ENCODE measurements around the gene PHLDA1. TPM values are rescaled to one million over a fixed set of nuclear protein-coding genes. Genes with fewer than 3 reads are reported as not detected.

The PHLDA1 gene
- total and polyA plus RNA-seq, 4 donors = 9.0 to 26.9 (median 21.3) TPM

DNA sequence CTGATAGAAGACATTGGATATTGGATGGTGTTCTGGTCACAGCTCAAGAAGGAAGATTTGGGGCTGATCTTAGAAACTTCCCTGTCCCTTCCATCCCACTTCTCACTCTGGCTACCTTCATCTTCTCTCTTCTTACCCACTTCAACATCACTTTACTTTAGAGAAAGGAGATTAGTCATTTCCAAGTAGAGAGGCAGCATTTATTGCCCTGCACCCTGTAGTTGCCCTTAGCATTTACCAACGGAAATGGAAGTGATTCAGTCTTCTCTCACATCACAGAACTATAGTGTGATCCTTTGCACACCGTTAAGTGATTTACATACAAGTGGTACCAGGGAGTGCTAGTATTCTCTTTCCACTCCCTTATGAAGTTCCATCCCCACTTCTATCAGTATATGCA is 52.4 kb downstream of the PHLDA1 start:
- DNase-seq = no peak
- Histone ChIP-seq H3K27ac (ENCODE audit: low read depth in 1 of 2, low read length in 2 of 2) (peak overlapping the region; percentile 87 to 90), H3K4me1 (ENCODE audit: control insufficient read depth in 1 of 2, insufficient read depth in 2 of 2, low read length in 2 of 2) (peaks cover 7 to 10% of the 10 kb centered on the region in 2 donors), H3K27me3 (ENCODE audit: control insufficient read depth in 1 of 2, insufficient read depth in 2 of 2, low read length in 1 of 2) (no peaks in the 10 kb centered on the region), H3K4me3 (ENCODE audit: low read length in 2 of 2) (no peak overlapping the region), H3K36me3 (ENCODE audit: control insufficient read depth in 1 of 2, insufficient read depth in 2 of 2, low read length in 1 of 2) (no peaks in the 10 kb centered on the region), H3K9me3 (ENCODE audit: control insufficient read depth, low read length) (no peaks in the 10 kb centered on the region)
- WGBS, 2 donors = 80 to 85% methylated on average over 2 of the region's 2 CpGs
- intact Hi-C loops (cut with DNase I) = loop anchor here (5.0 to 10.0 kb wide), 2 partner anchors 53 to 164 kb away; partner anchors contain the start of gene PHLDA1 (in 2 of the 2)
- ATAC-seq (ENCODE audit: low FRiP score) = no peak

DNA sequence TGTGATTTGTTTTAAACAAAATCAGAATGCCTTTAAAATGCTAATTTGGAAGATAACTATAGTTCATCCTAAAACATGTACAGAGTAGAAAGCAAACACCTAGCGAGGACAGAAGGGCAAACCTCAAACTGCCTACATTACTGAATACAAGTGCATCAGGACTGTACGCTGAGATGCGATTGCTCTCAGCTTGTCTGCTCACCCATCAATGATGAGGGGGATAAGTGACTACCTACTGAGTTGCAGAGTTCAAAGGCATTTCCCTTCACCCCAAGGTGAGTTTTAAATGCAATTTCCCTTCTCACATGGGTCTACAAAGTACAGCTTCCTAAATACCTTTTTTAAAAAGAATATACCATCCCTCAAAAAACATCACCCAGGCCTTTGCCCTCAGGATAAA is 52.9 kb downstream of the PHLDA1 start:
- no peak for DNase-seq
- H3K4me1 ChIP-seq (ENCODE audit: control insufficient read depth in 1 of 2, insufficient read depth in 2 of 2, low read length in 2 of 2) = peaks cover 7 to 10% of the 10 kb centered on the region in 2 donors
- no peak overlapping the region for H3K4me3 ChIP-seq (ENCODE audit: low read length in 2 of 2)
- no peaks in the 10 kb centered on the region for H3K9me3 ChIP-seq (ENCODE audit: control insufficient read depth, low read length)
- intact Hi-C loops (cut with DNase I) = loop anchor here (5.0 to 10.0 kb wide), 2 partner anchors 54 to 164 kb away; partner anchors contain the start of gene PHLDA1 (in 2 of the 2)
- H3K27ac ChIP-seq (ENCODE audit: low read depth in 1 of 2, low read length in 2 of 2) = peak overlapping the region; percentile 87 to 90
- 95 to 96% methylated on average over 3 of the region's 3 CpGs for WGBS, 2 donors
- no peak for ATAC-seq (ENCODE audit: low FRiP score)
- no peaks in the 10 kb centered on the region for H3K27me3 ChIP-seq (ENCODE audit: control insufficient read depth in 1 of 2, insufficient read depth in 2 of 2, low read length in 1 of 2)
- no peaks in the 10 kb centered on the region for H3K36me3 ChIP-seq (ENCODE audit: control insufficient read depth in 1 of 2, insufficient read depth in 2 of 2, low read length in 1 of 2)

DNA sequence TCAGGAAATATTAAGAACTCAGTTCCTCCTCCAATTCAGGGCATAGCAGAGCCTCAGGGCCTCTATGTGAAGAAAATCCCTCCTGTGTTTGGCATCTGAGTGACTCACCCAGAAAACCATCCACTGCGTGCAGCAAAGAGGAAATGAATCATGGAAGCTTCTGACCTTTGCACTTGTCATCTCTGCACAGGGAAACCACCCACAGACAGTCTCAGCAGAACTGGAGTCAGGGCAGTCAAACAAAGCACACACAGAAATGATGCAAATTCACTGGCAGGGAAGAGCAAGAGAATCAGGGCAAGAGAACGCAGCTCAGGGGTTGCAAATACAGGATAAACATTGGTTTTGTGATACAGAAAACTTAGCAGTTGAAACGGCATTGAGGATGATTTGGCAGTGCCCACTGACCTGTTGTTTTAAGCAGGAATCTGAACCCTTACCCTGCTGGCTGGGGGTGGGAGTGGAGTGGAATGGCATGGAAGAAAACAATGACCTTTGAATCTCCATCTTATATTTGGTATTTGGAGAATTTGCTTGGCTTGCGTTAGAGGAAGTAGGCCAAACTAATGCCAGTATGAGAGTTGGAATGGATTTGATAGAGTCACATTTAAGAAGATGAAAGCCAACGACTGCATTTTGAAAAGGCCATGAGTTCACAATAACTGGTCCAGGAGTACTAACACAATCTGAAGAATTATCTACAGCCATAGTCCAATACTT is 53.5 kb downstream of the PHLDA1 start:
- Histone ChIP-seq H3K27me3 (ENCODE audit: control insufficient read depth in 1 of 2, insufficient read depth in 2 of 2, low read length in 1 of 2) (no peaks in the 10 kb centered on the region), H3K4me3 (ENCODE audit: low read length in 2 of 2) (no peak overlapping the region), H3K36me3 (ENCODE audit: control insufficient read depth in 1 of 2, insufficient read depth in 2 of 2, low read length in 1 of 2) (no peaks in the 10 kb centered on the region), H3K27ac (ENCODE audit: low read depth in 1 of 2, low read length in 2 of 2) (peak overlapping the region; percentile 90 to 92), H3K4me1 (ENCODE audit: control insufficient read depth in 1 of 2, insufficient read depth in 2 of 2, low read length in 2 of 2) (peaks cover 7 to 10% of the 10 kb centered on the region in 2 donors), H3K9me3 (ENCODE audit: control insufficient read depth, low read length) (no peaks in the 10 kb centered on the region)
- intact Hi-C loops (cut with DNase I) = loop anchor here (5.0 to 10.0 kb wide), 2 partner anchors 54 to 163 kb away; partner anchors contain the start of gene PHLDA1 (in 2 of the 2)
- peak; percentile 94 for ATAC-seq (ENCODE audit: low FRiP score)
- WGBS, 2 donors = 0% methylated on average over 5 of the region's 5 CpGs
- DNase-seq = peak in 1 of 2 donors; percentile 82

DNA sequence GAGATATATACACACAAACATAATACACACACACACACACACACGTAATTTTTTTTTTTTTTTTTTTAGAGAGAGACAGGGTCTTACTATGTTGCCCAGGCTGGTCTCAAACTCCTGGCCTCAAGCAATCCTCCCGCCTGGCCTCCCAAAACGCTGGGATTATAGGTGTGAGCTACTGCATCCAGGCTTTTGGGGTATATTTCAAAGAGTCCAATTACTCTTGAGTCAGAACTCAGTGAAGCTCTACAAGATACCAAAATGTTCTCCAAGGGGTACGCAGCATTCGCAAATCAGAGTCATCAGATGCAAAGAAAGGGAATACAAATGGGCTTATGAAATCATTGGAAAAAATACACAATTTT is 54.0 kb downstream of the PHLDA1 start:
- DNase-seq = no peak
- intact Hi-C loops (cut with DNase I) = loop anchor here (5.0 to 10.0 kb wide), 2 partner anchors 55 to 163 kb away; partner anchors contain the start of gene PHLDA1 (in 2 of the 2)
- H3K36me3 ChIP-seq (ENCODE audit: control insufficient read depth in 1 of 2, insufficient read depth in 2 of 2, low read length in 1 of 2) = no peaks in the 10 kb centered on the region
- no peak overlapping the region for H3K4me3 ChIP-seq (ENCODE audit: low read length in 2 of 2)
- H3K27me3 ChIP-seq (ENCODE audit: control insufficient read depth in 1 of 2, insufficient read depth in 2 of 2, low read length in 1 of 2) = no peaks in the 10 kb centered on the region
- H3K27ac ChIP-seq (ENCODE audit: low read depth in 1 of 2, low read length in 2 of 2) = peak overlapping the region; percentile 59 to 92
- 51 to 67% methylated on average over 5 of the region's 5 CpGs for WGBS, 2 donors
- peak; percentile 3 for ATAC-seq (ENCODE audit: low FRiP score)
- H3K4me1 ChIP-seq (ENCODE audit: control insufficient read depth in 1 of 2, insufficient read depth in 2 of 2, low read length in 2 of 2) = peaks cover 7 to 10% of the 10 kb centered on the region in 2 donors
- no peaks in the 10 kb centered on the region for H3K9me3 ChIP-seq (ENCODE audit: control insufficient read depth, low read length)

DNA sequence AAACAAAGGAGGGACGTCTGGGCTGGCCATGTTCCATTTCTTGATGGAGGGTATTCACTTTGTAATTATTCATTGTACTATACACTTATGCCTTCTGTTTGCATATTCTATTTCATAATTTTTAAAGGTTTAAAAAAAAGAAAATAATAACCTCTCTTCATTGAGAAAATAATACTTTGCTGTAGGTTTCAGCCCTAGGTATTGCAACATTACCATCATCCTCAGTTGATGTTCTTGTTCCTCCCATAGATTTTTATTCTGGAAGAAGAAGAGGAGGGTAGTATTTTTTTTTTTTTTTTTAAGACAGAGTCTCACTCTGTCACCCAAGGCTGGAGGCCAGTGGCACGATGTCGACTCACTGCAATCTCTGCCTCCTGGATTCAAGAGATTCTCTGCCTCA is 54.7 kb downstream of the PHLDA1 start:
- no peaks in the 10 kb centered on the region for H3K27me3 ChIP-seq (ENCODE audit: control insufficient read depth in 1 of 2, insufficient read depth in 2 of 2, low read length in 1 of 2)
- H3K36me3 ChIP-seq (ENCODE audit: control insufficient read depth in 1 of 2, insufficient read depth in 2 of 2, low read length in 1 of 2) = no peaks in the 10 kb centered on the region
- ATAC-seq (ENCODE audit: low FRiP score) (no peak), DNase-seq (no peak)
- no peaks in the 10 kb centered on the region for H3K9me3 ChIP-seq (ENCODE audit: control insufficient read depth, low read length)
- WGBS, 2 donors = 77% methylated on average over 3 of the region's 3 CpGs
- intact Hi-C loops (cut with DNase I) = loop anchor here (5.0 to 10.0 kb wide), 2 partner anchors 55 to 162 kb away; partner anchors contain the start of gene PHLDA1 (in 2 of the 2)
- H3K4me3 ChIP-seq (ENCODE audit: low read length in 2 of 2) = no peak overlapping the region
- H3K27ac ChIP-seq (ENCODE audit: low read depth in 1 of 2, low read length in 2 of 2) = peak overlapping the region; percentile 82 to 92
- H3K4me1 ChIP-seq (ENCODE audit: control insufficient read depth in 1 of 2, insufficient read depth in 2 of 2, low read length in 2 of 2) = peaks cover 7 to 10% of the 10 kb centered on the region in 2 donors

DNA sequence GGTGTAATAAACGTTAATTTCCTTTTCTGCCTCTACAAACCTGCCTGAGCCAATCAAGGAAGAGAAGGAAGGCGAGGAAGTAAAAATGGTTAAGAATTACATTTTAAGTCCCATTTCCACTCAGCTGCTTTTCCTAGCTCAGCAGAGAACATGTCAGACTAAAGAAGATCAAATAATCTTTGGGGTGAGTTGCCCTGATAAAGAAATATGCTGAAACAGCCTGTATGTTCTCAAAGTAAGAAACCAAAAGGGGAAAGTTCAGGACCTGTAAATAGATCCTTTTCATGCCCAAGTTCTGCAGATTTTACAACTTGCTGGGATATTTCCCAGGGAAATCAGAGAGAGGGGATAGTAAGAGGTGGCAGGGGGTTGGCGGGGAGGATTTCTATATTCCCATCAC is 55.5 kb downstream of the PHLDA1 start:
- ATAC-seq (ENCODE audit: low FRiP score) = no peak
- WGBS, 2 donors = 79 to 83% methylated on average over 3 of the region's 3 CpGs
- Histone ChIP-seq H3K4me1 (ENCODE audit: control insufficient read depth in 1 of 2, insufficient read depth in 2 of 2, low read length in 2 of 2) (peaks cover 7 to 10% of the 10 kb centered on the region in 2 donors), H3K9me3 (ENCODE audit: control insufficient read depth, low read length) (no peaks in the 10 kb centered on the region), H3K27me3 (ENCODE audit: control insufficient read depth in 1 of 2, insufficient read depth in 2 of 2, low read length in 1 of 2) (no peaks in the 10 kb centered on the region), H3K4me3 (ENCODE audit: low read length in 2 of 2) (no peak overlapping the region), H3K36me3 (ENCODE audit: control insufficient read depth in 1 of 2, insufficient read depth in 2 of 2, low read length in 1 of 2) (no peaks in the 10 kb centered on the region), H3K27ac (ENCODE audit: low read depth in 1 of 2, low read length in 2 of 2) (no peak overlapping the region)
- no peak for DNase-seq
- intact Hi-C loops (cut with DNase I) = loop anchor here (5.0 to 10.0 kb wide), 2 partner anchors 56 to 161 kb away; partner anchors contain the start of gene PHLDA1 (in 2 of the 2)

DNA sequence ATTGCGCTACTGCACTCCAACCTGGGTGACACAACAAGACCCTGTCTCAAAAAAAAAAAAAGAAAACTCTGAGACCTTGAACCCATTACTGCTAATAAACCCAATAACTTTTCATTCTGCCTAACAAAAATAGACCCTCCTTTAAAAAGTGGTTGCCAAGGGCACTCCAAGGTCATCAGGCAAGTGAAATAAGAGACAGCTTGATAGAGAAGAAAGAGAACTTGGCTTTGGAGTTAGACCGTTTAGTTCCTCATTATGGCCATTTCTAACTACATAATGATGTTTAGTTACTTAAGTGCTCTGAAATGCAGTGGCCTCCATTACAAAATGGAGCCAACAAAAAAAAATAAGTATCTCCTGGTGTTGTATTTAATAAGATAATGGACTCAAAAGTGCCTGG is 55.9 kb downstream of the PHLDA1 start:
- intact Hi-C loops (cut with DNase I) = loop anchor here (5.0 to 10.0 kb wide), 2 partner anchors 57 to 161 kb away; partner anchors contain the start of gene PHLDA1 (in 2 of the 2)
- ATAC-seq (ENCODE audit: low FRiP score) = no peak

More for the DNA sequence above, 55.9 kb downstream of the PHLDA1 start:
- DNase-seq = no peak
- H3K4me3 ChIP-seq (ENCODE audit: low read length in 2 of 2) = no peak overlapping the region
- H3K9me3 ChIP-seq (ENCODE audit: control insufficient read depth, low read length) = no peaks in the 10 kb centered on the region
- no peak overlapping the region for H3K27ac ChIP-seq (ENCODE audit: low read depth in 1 of 2, low read length in 2 of 2)
- peaks cover 7 to 10% of the 10 kb centered on the region in 2 donors for H3K4me1 ChIP-seq (ENCODE audit: control insufficient read depth in 1 of 2, insufficient read depth in 2 of 2, low read length in 2 of 2)
- H3K36me3 ChIP-seq (ENCODE audit: control insufficient read depth in 1 of 2, insufficient read depth in 2 of 2, low read length in 1 of 2) = no peaks in the 10 kb centered on the region
- 90 to 91% methylated on average over 2 of the region's 2 CpGs for WGBS, 2 donors
- H3K27me3 ChIP-seq (ENCODE audit: control insufficient read depth in 1 of 2, insufficient read depth in 2 of 2, low read length in 1 of 2) = no peaks in the 10 kb centered on the region
